Stimulated activated naive CD8-positive, alpha-beta T cell treated with anti-CD3 and anti-CD28 coated beads, Interleukin-15, Interleukin-2, amounts not matched to agents 100 U/mL and 50 U/mL, for 24 hours (primary cell): Measurements from ENCODE around the gene CBLN1.
"Not testable (repeated sequence)": the region's sequence is repeated elsewhere in the genome, so short reads cannot be mapped to it uniquely, and the experiment has no call there.

Experiments used
- ATAC-seq: fragments of 150-1000 bp; cut with Tn5 transposase; one replicate; pipeline ENCODE4 v1.10.0; 2021
- DNase-seq: peaks from one replicate; pipeline ENCODE4 v3.0.0; 2021

Gene CBLN1

DNA sequence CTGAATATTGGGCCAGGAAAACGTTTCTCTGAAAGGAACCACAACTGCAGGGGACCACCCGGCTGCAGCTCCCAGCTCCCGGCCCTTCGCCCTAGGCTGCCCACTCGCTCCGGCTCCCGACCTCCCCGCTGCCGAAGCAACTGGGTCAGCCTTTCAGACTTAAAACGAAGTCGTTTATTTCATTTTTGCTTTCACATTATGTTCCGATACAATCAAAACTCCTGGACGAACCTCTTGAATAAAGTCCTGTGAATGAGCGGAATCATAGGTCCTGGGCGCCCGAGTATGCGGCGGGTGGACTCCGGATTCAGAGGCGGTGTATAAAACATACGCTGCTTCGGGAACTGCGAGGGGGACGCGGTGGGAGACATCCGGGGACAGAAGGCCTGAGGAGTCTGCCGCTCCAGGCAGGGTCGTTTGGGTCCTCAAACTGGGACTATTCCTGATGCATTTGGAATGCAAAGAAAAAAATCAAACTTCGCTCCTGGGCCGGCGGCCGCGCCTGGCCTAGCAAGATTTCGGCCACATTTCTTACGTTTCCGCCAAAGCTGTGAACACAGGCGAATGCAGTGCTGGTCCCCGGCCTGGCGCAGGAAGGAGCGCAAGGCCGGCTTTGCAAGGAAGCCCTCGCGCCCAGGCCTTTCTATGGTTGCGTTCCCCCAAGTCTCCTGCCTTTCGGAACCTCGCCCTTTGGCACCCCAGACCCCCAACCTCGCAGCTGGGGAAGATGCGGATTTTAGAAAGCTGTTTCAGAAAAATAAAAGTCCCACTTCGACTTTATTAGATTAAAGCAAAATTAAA, 3.7 kb downstream of the CBLN1 start:
- DNase-seq (no peak), ATAC-seq (no peak)

DNA sequence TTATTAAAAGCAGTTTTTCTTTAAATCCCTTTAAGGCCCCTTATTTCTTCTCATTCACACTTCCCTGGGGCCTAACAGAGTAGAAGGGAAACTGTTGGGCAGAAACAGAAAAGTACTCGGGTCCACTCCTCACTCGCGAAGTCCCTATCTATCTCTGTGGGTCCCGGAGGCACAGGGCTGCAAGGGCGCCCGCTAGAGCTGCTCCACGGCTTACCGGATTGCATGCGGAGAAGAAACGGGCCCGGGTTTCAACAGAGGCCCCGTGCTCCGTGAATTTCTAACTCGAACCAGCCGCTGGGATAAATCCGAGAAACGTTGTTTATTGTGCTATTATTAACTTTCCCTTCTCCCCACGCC, 4.3 kb downstream of the CBLN1 start:
- DNase-seq (no peak), ATAC-seq (no peak)

DNA sequence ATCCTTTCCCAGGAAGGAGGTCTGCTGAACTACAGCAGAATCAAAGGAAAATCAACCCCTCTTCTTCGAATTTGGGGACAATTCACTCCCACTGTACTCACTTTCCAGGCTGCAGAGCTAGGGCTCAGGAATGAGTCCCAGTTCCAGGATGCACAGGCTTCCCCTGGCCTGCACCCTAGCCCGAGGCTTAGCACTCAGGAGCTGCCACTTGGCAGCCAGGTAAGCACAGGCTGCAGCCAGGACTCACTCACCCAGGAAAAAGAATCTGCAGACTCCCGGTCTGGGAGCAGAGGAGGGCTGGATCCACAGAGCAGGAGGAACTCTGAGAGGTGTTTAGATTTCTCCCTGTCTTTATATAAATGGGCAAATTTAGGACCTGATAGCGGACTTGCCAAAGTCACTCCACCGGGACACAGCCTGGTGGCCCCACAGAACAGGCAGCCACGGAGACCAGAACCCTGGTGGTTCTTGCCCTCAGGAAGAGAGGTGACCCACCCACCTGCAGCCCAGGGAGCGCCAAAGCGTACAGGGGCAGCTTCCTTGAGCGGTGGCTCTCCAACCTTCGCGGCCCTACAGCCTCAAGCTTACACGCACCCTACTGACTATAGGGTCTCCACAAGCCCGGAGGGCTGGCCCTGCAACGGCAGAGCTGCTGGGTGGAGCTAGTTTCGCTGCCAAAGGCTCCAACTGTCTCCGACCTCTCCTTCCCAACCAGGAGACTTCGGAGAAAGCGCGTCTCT, 4.8 kb downstream of the CBLN1 start:
- DNase-seq = no peak

DNA sequence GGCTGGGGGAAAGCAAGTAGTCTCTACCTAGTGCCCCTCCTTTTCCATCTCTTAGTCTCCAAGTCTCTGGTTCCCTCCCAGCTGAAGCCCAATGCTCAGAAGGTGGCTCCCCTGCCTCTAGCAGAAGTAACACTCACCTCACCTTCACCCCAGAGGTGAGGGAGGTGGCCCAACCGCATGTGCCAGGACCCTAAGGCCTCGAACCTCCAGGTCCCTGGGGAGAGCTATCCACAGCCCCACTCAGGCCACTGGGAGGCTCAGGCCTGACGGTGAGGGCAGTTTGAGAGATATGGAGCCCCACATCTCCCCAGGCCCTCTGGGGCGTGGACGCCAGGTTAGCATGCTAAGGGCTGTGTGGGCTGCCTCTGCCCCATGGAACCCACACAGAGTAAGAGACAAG, 5.8 kb downstream of the CBLN1 start:
- no peak for ATAC-seq

More for the DNA sequence above, 4.8 kb downstream of the CBLN1 start:
- no peak for ATAC-seq

DNA sequence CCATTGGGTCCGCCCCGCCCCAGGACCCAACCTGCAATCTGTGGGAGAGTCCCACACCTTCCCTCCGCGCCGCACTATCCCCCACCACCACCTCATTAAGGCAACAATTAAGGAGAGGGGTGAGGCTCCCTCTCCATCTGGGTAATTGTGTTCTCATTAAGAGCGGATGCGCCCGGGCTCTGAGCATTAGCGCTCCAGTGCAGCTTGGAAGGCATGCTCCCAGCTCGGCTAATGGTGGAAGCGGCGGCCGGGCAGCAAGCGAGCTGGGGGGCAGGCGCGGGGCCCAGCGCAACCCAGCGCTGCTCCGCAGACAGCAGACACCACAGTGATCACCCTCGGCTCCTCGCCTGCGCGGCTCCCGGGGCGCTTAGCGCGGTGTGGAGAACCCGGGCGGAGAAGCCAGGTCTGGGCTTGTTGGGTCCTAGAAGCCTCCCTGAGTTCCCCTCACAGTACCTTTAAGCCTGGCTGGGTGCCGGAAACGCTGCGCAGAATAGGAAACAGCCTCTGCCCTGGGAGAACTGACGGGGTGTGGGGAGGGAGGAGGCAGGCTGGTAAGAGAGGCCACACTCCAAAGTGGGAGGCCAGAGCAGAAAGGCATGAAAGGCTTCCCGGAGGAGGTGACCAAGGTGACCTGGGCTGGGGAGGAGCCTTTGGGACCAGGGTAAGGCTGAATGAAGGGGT, 6.4 kb downstream of the CBLN1 start:
- DNase-seq = no peak
- no peak for ATAC-seq

More for the DNA sequence above, 5.8 kb downstream of the CBLN1 start:
- DNase-seq = no peak

DNA sequence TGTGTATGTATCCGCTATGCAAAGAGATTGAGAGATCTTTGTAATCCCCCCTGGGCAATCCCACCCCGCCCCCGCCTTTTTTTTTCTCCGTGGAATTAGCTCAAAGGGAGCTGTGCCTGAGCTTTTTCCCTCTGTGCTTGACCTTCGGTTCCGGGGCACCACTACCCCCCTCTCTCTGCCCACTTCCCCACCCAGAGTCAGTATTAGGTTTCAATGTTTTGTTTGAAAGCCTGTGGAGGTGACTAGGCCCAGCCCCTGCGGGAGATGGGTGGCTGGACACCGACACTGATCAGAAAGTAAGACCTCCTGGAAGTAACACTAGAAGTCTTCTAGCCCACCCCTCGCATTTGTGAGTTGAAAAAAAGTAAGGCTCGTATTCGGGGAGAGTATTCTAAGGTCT, 7.0 kb downstream of the CBLN1 start:
- DNase-seq = no peak
- no peak for ATAC-seq

DNA sequence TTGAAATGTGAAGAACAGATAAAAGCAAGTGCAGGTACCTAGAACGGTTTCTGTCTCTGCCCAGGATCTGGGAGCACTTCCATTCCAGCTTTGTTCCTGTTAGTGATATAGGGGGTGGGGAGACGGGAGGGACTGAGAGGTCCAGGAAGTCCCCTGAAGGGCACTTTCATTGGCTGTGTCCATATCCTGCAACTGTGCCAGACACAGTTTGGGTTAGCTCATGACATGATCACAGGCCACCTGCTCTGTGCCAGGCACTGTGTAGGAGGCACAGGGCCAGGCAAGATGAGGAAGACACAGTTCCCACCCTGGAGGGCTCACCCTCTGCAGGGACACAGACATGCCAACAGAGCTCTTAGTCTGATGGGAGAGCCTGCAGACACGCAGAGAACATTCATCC, 7.9 kb downstream of the CBLN1 start:
- no peak for DNase-seq
- no peak for ATAC-seq

DNA sequence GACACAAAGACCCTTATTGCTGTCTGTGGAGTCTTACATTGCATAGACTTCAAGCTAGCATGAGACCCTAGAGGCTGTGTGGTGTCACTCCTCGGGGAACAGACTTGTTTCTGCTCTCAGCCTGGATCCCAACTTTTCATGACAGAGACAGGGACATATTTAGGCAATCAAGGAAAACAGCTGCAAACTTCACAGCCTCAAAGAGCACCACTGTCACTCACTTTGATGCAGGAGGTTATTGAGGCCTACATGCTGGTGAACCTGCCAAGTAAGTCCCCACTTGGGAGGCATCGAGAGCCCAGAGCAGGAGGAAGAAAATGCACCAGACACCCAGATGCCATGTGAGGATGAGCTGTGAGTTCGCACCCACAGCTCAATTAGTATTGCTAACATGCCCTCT, 10.3 kb downstream of the CBLN1 start:
- no peak for ATAC-seq
- no peak for DNase-seq

DNA sequence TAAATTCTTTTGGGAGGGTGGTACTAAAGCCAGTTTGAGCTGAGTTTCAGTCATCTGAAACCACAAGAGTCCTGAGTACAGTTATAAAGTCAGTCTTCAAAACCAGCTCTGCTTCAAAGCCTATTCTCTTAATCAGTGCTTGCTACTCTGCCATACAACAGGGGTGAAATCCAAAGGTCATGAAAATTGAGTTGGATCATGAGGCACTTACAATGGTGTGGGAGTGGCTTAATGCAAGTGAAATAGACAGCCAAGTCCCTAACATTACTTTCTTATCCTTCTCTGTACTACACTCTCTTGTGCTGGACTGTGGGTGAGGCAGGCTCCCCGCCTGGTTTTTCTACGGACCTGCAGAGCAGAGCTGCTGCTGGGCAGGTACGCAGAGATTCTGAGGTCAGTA, 12.4 kb downstream of the CBLN1 start:
- DNase-seq = no peak
- ATAC-seq = no peak

DNA sequence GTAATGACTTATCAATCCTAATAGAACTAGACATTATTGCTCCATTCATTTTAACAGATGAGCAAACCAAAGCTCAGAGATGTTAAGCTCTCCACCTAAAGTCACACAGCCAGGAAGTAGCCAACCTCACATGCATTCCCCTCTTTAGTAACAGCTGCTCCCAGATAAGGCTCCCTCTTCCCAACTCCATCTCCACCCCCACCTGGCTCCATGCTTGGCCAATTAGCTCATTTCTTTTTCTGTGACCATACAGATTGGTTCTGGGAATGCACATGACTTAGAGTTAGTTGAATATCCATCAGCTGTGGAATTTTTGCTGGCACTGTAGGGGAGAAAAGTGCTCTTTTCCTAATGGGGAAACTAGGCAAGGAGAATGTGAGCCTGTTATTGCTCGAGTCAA, 13.0 kb downstream of the CBLN1 start:
- DNase-seq (no peak), ATAC-seq (no peak)

DNA sequence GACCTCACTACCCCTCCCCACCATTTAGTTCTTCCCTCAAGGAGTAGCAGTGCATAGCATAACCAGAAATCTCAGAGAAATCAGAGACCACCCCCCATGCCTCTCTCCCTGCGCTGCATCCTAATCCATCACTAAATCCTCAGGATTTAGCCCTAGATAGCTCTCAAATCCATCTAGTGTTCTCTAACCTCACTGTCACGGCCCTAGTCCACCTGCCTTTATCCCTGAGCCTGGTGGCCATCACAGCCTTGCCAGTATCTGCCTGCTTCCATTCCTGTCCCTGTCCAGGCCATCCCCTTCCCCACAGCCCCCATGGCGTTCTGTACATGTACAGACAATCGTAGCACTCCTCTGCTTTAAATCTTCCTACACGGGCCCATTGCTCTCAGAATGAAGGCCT, 19.1 kb downstream of the CBLN1 start:
- no peak for ATAC-seq
- no peak for DNase-seq

DNA sequence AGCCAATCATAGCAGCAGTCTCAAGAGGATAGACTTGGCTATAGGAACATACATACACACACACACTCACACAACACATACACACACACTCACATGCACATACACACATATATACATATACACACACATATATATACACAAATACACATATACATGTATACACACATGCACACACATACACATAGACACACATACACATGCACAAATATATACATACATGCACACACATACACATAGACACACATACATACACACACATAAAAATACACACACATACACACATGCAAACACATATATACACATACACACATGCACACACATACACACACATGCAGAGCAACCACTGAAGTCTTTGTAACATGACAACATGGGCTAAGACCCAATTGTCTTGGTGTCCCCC, 19.7 kb downstream of the CBLN1 start:
- ATAC-seq = no peak

DNA sequence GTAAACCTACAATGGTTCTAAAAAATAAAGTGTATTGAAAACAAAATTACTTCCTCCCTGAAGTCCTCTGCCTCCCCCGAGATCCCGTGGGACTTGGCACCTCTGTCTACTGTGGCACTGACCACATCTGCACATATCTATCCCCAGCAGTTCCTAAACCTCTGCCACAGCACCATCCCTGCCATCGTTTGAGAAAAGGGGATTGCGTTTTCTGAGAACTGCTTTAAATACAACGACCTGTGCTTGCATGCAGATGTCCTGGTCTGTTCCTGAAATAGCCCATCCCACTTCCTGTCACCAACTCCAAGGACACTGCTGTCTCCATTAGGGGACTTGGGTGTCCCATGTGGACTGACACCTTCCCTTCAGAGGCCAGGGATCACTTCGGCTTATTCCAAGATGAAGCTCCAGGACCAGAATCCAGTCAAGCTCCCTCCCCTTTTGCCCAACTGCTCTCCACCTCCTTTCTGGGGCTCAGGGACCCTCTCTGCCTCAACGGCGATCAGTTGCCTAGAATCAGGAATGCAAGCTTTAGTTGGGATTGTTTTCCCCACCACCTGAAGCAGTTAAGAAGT, 20.6 kb downstream of the CBLN1 start:
- DNase-seq = no peak
- no peak for ATAC-seq

More for the DNA sequence above, 19.7 kb downstream of the CBLN1 start:
- no peak for DNase-seq

DNA sequence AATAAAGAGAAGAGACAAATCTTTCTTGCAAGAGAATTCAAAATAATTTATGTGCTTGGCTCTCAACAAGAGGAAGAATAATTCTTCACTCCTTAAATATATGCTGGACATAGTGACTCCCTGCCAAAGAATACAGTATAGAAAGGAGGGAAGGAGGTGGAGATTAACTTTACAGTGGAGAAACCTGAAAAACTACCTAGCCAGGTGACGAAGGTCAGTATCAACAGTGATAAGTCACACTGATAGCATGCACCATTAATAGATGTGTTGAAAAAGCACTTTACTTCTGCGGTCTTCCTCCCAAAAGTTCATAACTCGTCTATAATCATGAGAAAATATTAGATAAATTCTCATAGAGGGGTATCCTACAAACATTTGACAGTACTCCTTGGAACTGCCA, 21.4 kb downstream of the CBLN1 start:
- no peak for ATAC-seq
- no peak for DNase-seq

DNA sequence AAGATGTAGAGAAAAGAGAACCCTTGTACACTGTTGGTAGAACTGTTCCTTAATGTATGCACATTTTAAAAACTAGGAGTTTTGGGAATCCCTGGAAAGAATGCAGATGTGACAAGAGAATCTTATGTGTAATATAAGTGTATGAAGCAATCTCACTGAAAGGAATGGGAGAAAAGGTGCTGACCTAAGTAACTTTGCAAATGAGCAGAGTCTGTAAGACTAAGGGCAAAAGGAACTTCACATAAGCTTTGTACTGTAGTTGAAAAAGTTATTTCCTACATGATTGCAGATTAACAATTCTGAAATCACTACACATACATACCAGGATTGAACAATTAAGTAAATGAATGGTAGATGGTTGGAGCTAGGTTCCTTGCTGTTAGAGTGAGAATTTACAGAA, 22.3 kb downstream of the CBLN1 start:
- DNase-seq (no peak), ATAC-seq (no peak)

DNA sequence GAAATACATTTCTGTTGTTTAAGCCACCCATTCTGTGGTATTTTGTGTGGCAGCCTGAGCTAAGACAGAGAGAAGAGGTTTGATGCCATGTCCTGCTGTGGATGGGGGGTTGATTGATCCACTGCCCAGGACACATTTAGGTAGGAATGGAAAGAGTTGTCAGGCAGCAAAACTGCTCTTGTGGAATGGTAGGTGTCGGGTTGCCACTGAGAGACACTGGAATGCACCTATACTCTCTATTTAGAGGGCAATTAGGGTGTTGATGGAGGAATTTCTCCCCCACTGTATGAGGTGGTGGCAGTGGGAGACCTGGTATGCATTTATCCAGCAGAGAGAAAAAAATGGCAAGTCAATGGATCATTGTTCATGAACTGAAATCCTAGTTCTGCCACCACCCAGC, 30.9 kb downstream of the CBLN1 start:
- DNase-seq = no peak
- no peak for ATAC-seq

DNA sequence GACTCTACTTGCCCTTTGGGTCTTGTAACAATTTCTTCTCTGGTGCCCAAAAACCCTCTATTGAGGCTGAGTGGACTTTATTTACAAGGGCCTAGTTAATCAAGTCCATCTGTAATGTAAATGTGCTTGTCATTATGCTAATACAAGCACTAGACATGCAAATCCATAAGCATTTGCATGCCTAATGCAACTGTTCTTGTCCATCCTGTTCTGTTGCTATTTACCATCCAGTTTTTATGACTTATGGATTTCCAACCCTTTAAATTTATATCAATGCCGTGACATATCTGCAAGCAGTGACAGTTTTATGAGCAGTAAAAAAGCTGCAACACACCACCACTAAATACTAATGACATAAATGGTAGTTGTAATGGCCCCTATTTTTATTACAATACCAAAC, 33.4 kb downstream of the CBLN1 start:
- DNase-seq = no peak
- ATAC-seq = no peak

DNA sequence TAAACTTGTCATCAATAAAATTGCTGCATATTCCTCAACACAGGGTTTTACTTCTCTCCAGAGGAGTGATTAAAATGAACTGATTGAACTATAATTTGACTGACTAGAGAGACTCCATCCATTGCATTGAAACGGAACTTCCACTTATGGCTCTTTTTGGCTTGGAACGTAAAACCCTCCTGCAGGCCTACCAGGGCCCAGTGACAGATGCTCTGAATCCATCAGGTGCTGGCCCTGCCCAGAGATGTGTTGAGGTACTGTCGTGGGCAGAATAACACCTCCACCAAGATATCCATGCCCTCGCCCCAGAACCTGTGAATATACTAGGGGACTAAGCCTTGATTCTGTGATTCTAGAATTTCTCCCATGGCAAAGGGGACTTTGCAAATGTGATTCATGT, 45.4 kb downstream of the CBLN1 start:
- DNase-seq = no peak
- no peak for ATAC-seq

DNA sequence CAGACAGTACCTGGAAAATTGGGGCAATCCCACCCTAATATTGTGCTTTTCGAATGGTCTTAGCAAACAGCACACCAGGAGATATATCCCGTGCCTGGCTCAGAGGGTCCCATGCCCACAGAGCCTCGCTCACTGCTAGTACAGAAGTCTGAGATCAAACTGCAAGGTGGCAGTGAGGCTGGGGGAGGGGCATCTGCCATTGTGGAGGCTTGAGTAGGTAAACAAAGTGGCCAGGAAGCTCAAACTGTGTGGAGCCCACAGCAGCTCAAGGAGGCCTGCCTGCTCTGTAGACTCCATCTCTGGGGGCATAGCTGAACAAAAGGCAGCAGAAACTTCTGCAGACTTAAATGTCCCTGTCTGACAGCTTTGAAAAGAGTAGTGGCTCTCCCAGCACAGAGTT, 53.3 kb downstream of the CBLN1 start:
- not testable (repeated sequence) for ATAC-seq, DNase-seq
